Stimulated activated naive B cell treated with anti-CD40 and anti-IgM and Interleukin-4, amounts not matched to agents 10 μg/mL and 1 μg/mL and 100 μg/mL, for 72 hours (primary cell): ENCODE measurements around the gene NIP7.
"Not testable (repeated sequence)": the region's sequence is repeated elsewhere in the genome, so short reads cannot be mapped to it uniquely, and the experiment has no call there.

ENCODE experiments used
- ATAC-seq, 2 donors: fragments of 150-1000 bp; cut with Tn5 transposase; replicated peaks; 2 replicates each; pipeline ENCODE4 v1.10.0; 2021; ENCODE audit warnings: moderate library complexity in 1 of 2
- DNase-seq: peaks from one replicate; pipeline ENCODE4 v3.0.0; 2021
- H3K27ac Mint-ChIP-seq: one replicate; pipeline ENCODE4 v1.8.0; 2022; ENCODE audit warnings: mild to moderate bottlenecking, mixed read lengths
- H3K27me3 Mint-ChIP-seq, 2 donors: one replicate each; pipeline ENCODE4 v1.8.0; 2022; ENCODE audit warnings: mixed read lengths in 2 of 2
- H3K36me3 Mint-ChIP-seq, 2 donors: one replicate each; pipeline ENCODE4 v1.8.0; 2022; ENCODE audit warnings: mixed read lengths in 2 of 2, mild to moderate bottlenecking in 1 of 2
- H3K4me1 Mint-ChIP-seq, 2 donors: one replicate each; pipeline ENCODE4 v1.8.0; 2022; ENCODE audit warnings: mixed read lengths in 2 of 2, mild to moderate bottlenecking in 1 of 2
- H3K4me3 Mint-ChIP-seq, 2 donors: one replicate each; pipeline ENCODE4 v1.8.0; 2022; ENCODE audit warnings: mild to moderate bottlenecking in 2 of 2, mixed read lengths in 2 of 2, moderate library complexity in 1 of 2
- H3K9me3 Mint-ChIP-seq, 2 donors: one replicate each; pipeline ENCODE4 v1.8.0; 2022; ENCODE audit warnings: mixed read lengths in 2 of 2, mild to moderate bottlenecking in 1 of 2

NIP7 gene

DNA sequence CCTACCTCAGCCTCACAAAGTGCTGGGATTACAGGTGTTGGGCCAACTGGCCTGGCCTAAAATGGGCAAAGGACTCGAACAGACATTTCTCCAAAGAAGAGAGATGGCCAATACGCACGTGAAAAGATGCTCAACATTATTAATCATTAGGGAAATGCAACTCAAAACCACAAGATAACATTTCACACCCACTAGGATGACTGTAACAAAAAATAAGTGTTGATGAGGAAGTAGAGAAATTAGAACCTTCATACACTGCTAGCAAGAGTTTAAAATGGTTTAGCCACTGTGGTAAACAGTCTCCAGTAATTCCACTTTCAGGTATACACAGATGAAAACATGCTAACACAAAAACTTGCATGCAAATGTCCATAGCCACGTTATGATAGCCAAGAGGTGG lies 6.4 kb downstream of the NIP7 start:
- ATAC-seq (peak; percentile 76 to 82), DNase-seq (no peak)
- Mint-ChIP-seq H3K27ac (peak overlapping the region; percentile 37), H3K36me3 (peaks cover 32 to 52% of the 10 kb centered on the region in 2 donors), H3K9me3 (no peaks in the 10 kb centered on the region), H3K4me1 (peaks cover 11 to 12% of the 10 kb centered on the region in 2 donors), H3K27me3 (no peaks in the 10 kb centered on the region), H3K4me3 (no peak overlapping the region)

GRCh38 chr16:69346683-69347082 lies 7.1 kb downstream of the NIP7 start:
- H3K4me1 Mint-ChIP-seq = peaks cover 7 to 8% of the 10 kb centered on the region in 2 donors
- H3K27me3 Mint-ChIP-seq = no peaks in the 10 kb centered on the region
- no peak overlapping the region for H3K27ac Mint-ChIP-seq
- no peak overlapping the region for H3K4me3 Mint-ChIP-seq
- H3K9me3 Mint-ChIP-seq = no peaks in the 10 kb centered on the region
- peaks cover 31 to 48% of the 10 kb centered on the region in 2 donors for H3K36me3 Mint-ChIP-seq
- ATAC-seq (no peak), DNase-seq (no peak)

GRCh38 chr16:69348222-69348621 lies 8.7 kb downstream of the NIP7 start:
- Mint-ChIP-seq H3K36me3 (peaks cover 32 to 54% of the 10 kb centered on the region in 2 donors), H3K27ac (no peak overlapping the region), H3K27me3 (no peaks in the 10 kb centered on the region), H3K9me3 (no peaks in the 10 kb centered on the region), H3K4me3 (no peak overlapping the region), H3K4me1 (peaks cover 5 to 8% of the 10 kb centered on the region in 2 donors)
- DNase-seq (no peak), ATAC-seq (no peak)

GRCh38 chr16:69349536-69349935 lies 10.0 kb downstream of the NIP7 start:
- Mint-ChIP-seq H3K27ac (peak overlapping the region; percentile 14), H3K4me3 (no peak overlapping the region), H3K9me3 (no peaks in the 10 kb centered on the region), H3K4me1 (peaks cover 5 to 8% of the 10 kb centered on the region in 2 donors), H3K36me3 (peaks cover 31 to 50% of the 10 kb centered on the region in 2 donors), H3K27me3 (no peaks in the 10 kb centered on the region)
- DNase-seq (no peak), ATAC-seq (no peak)

DNA sequence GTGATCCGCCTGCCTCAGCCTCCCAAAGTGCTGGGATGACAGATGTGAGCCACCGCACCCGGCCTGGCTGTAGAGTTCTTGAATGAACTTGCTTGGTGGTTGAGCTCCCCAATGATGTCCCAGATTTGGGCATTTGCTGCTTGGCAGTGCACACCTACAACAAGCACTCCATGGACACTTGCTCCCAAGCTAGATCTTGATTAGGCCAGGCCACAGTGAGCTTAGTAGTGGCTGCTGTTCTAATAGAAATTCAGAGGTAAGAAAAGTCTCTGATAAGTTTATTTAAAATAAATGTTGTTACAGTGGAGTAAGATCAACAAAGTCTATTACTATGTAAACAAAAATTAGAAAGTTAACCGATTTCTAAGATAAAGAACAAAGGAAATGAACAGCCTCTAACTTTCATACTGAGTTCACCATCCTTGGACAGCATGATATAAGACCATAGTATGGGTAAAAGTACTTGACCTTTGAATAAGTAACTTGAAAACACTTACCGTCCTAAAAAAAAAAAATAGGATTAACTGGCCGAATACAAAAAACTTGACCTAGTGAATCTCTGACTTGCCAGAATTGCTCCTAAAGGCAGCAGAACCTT lies 11.1 kb downstream of the NIP7 start:
- Mint-ChIP-seq H3K4me3 (no peak overlapping the region), H3K27ac (no peak overlapping the region), H3K9me3 (no peaks in the 10 kb centered on the region), H3K4me1 (peaks cover 3 to 7% of the 10 kb centered on the region in 2 donors), H3K36me3 (peaks cover 36 to 50% of the 10 kb centered on the region in 2 donors), H3K27me3 (no peaks in the 10 kb centered on the region)
- ATAC-seq = no peak
- no peak for DNase-seq

DNA sequence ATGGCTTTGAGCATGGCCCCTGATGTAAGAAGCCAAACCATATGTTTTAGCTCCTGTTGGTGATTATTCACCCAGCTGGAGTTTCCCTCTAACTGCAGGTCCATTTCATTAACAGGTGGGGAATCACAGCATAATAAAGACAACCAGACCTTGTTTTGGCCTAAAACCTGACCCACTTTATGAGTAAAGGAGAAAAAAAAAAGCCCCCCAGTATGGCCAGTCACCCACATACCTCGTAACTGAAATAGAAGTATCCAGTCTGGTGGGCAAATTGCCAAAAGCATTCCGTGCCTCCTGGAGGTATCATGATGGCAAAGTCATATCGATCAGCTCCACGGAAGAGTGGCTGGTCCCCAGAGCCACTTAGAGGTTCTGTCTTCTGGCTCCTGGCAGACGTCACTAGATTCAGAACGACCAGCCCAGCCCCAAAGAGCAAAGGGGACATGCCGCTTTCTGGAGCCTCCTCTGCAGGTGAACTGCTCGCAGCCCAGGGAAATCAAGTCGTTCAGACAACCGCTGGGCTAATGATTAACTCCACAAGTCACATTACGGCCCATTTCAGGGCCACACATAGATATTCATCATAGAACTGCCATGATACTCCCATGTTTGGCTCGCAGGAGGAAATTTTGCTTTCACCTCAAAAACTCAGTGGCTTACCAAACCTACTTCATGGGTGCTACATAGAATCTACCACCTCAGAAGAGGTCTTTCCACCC lies 11.9 kb downstream of the NIP7 start, which contains the start of gene TMED6:
TMED6 (minus strand) TSS at position 478 of the 719 bp plus-strand sequence; CDS start at position 445, 33 bp downstream.
- DNase-seq = no peak
- no peaks in the 10 kb centered on the region for H3K9me3 Mint-ChIP-seq
- no peak within 1 kb of the TSS for H3K4me3 Mint-ChIP-seq
- ATAC-seq = no peak
- H3K36me3 Mint-ChIP-seq = peaks cover 39 to 51% of the 10 kb centered on the region in 2 donors
- H3K4me1 Mint-ChIP-seq = peaks cover 0 to 2% of the 10 kb centered on the region in 2 donors
- no peak within 1 kb of the TSS for H3K27ac Mint-ChIP-seq
- H3K27me3 Mint-ChIP-seq = no peaks in the 10 kb centered on the region

DNA sequence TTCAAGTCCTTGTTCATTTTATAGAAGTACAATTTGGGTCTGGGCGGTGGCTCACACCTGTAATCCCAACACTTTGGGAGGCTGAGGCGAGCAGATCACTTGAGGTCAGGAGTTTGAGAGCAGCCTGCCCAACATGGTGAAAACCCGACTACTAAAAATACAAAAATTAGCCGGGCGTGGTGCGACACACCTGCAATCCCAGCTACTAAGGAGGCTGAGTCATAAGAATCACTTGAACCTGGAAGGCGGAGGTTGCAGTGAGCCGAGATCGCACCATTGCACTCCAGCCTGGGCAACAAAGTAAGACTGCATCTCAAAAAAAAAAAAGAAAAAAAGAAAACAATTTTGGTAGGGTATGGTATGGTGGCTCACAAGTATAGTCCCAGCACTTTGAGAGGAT lies 20.5 kb downstream of the NIP7 start:
- not testable (repeated sequence) for H3K4me3 Mint-ChIP-seq, H3K9me3 Mint-ChIP-seq, H3K27me3 Mint-ChIP-seq, DNase-seq, ATAC-seq, H3K27ac Mint-ChIP-seq
- peaks cover 16 to 25% of the 10 kb centered on the region in 2 donors for H3K4me1 Mint-ChIP-seq
- H3K36me3 Mint-ChIP-seq = peaks cover 43 to 57% of the 10 kb centered on the region in 2 donors

GRCh38 chr16:69363281-69363717 lies 23.7 kb downstream of the NIP7 start:
- Mint-ChIP-seq H3K27me3 (no peaks in the 10 kb centered on the region), H3K36me3 (peaks cover 46 to 67% of the 10 kb centered on the region in 2 donors), H3K4me1 (peaks cover 10 to 16% of the 10 kb centered on the region in 2 donors), H3K27ac (peak overlapping the region; percentile 6), H3K4me3 (no peak overlapping the region), H3K9me3 (no peaks in the 10 kb centered on the region)
- ATAC-seq = no peak
- DNase-seq = no peak

- ATAC-seq = no peak
- H3K36me3 Mint-ChIP-seq = peaks cover 49 to 66% of the 10 kb centered on the region in 2 donors
- no peaks in the 10 kb centered on the region for H3K9me3 Mint-ChIP-seq
- DNase-seq = no peak
- H3K27ac Mint-ChIP-seq = no peak overlapping the region
- H3K27me3 Mint-ChIP-seq = no peaks in the 10 kb centered on the region
- H3K4me3 Mint-ChIP-seq = no peak overlapping the region
- peaks cover 10 to 16% of the 10 kb centered on the region in 2 donors for H3K4me1 Mint-ChIP-seq
Measured at GRCh38 chr16:69364088-69364487, 24.5 kb downstream of the NIP7 start.

- no peak overlapping the region for H3K4me3 Mint-ChIP-seq
- H3K4me1 Mint-ChIP-seq = peaks cover 24 to 25% of the 10 kb centered on the region in 2 donors
- no peaks in the 10 kb centered on the region for H3K27me3 Mint-ChIP-seq
- DNase-seq = no peak
- H3K36me3 Mint-ChIP-seq = peaks cover 59 to 71% of the 10 kb centered on the region in 2 donors
- peaks cover 0 to 4% of the 10 kb centered on the region in 2 donors for H3K9me3 Mint-ChIP-seq
- H3K27ac Mint-ChIP-seq = no peak overlapping the region
- no peak for ATAC-seq
Measured at GRCh38 chr16:69365901-69366300, 26.3 kb downstream of the NIP7 start.

DNA sequence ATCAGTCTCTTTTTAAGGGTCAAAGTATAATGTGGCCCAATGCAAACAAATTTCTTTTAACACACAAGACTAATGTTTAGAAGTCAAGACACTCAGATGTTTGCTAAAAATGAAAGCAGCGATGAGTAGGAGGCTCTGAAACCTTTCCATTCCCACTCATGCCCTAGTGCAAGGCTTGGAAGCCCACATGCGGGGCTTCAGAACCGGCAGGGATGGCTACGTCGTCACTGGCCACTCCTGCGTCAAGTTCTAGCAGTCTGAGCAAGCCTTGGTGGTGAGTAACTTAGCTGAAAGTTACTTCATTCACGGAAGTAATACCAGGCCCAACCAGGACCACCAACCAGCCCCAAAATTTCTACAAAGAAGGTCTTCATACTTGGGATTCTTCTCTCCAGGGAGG lies 26.9 kb downstream of the NIP7 start:
- peaks cover 0 to 4% of the 10 kb centered on the region in 2 donors for H3K9me3 Mint-ChIP-seq
- H3K4me1 Mint-ChIP-seq = peaks cover 24 to 27% of the 10 kb centered on the region in 2 donors
- peaks cover 56 to 68% of the 10 kb centered on the region in 2 donors for H3K36me3 Mint-ChIP-seq
- no peaks in the 10 kb centered on the region for H3K27me3 Mint-ChIP-seq
- no peak overlapping the region for H3K4me3 Mint-ChIP-seq
- ATAC-seq (no peak), DNase-seq (no peak)
- H3K27ac Mint-ChIP-seq = peak overlapping the region; percentile 37

GRCh38 chr16:69367980-69368379 lies 28.4 kb downstream of the NIP7 start:
- H3K4me1 Mint-ChIP-seq = peaks cover 21 to 38% of the 10 kb centered on the region in 2 donors
- H3K4me3 Mint-ChIP-seq = no peak overlapping the region
- no peaks in the 10 kb centered on the region for H3K27me3 Mint-ChIP-seq
- peaks cover 54 to 69% of the 10 kb centered on the region in 2 donors for H3K36me3 Mint-ChIP-seq
- DNase-seq (no peak), ATAC-seq (no peak)
- H3K9me3 Mint-ChIP-seq = peaks cover 0 to 4% of the 10 kb centered on the region in 2 donors
- peak overlapping the region; percentile 75 for H3K27ac Mint-ChIP-seq

DNA sequence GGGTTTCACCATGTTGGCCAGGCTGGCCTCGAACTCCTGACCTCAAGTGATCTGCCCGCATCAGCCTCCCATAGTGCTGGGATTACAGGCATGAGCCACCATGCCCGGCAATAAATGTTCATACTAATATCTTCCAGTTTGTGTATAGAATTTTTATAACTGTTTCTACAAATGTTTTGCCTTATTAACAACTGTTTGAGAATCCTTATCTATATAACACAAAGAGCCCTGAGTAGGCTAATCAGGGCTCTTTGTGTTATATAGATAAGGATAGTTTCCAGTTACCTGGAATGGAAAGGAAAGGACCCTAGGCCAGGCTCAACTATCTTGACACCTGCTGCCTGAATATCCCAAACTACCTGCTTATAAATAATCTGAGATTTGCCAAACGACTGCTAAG lies 29.3 kb downstream of the NIP7 start:
- no peak overlapping the region for H3K4me3 Mint-ChIP-seq
- H3K27me3 Mint-ChIP-seq = no peaks in the 10 kb centered on the region
- H3K36me3 Mint-ChIP-seq = peaks cover 50 to 67% of the 10 kb centered on the region in 2 donors
- DNase-seq (no peak), ATAC-seq (no peak)
- peaks cover 29 to 42% of the 10 kb centered on the region in 2 donors for H3K4me1 Mint-ChIP-seq
- H3K27ac Mint-ChIP-seq = peak overlapping the region; percentile 47
- peaks cover 0 to 4% of the 10 kb centered on the region in 2 donors for H3K9me3 Mint-ChIP-seq

GRCh38 chr16:69371564-69371963 lies 32.0 kb downstream of the NIP7 start:
- H3K9me3 Mint-ChIP-seq = peaks cover 0 to 4% of the 10 kb centered on the region in 2 donors
- peaks cover 38 to 54% of the 10 kb centered on the region in 2 donors for H3K36me3 Mint-ChIP-seq
- ATAC-seq (peak; percentile 64 to 67), DNase-seq (no peak)
- H3K27ac Mint-ChIP-seq = peak overlapping the region; percentile 93
- peaks cover 25 to 42% of the 10 kb centered on the region in 2 donors for H3K4me1 Mint-ChIP-seq
- H3K4me3 Mint-ChIP-seq = peak overlapping the region in 1 of 2 donors; percentile 48
- no peaks in the 10 kb centered on the region for H3K27me3 Mint-ChIP-seq

DNA sequence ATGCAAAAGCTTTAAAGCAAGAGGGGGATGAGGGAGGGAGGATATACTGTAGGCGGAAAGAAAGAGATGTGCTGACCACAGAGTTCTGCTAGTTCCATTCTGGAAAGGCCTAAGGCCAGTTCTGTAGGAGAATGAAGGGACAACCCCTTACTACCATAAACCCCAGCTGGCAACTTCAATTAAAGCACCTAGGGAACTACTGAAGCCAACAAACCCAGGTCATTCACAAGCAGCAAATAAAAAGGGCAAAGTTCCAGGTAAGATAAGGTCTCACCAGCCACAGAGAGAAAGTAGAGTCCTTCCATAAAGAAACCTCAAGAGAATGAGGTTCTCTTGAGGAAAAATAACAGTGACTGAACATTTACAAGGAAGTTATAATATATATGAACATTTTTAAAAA lies 33.4 kb downstream of the NIP7 start:
- peaks cover 0 to 4% of the 10 kb centered on the region in 2 donors for H3K9me3 Mint-ChIP-seq
- H3K4me3 Mint-ChIP-seq = no peak overlapping the region
- DNase-seq = no peak
- no peak for ATAC-seq
- H3K4me1 Mint-ChIP-seq = peaks cover 24 to 46% of the 10 kb centered on the region in 2 donors
- H3K27ac Mint-ChIP-seq = peak overlapping the region; percentile 83
- no peaks in the 10 kb centered on the region for H3K27me3 Mint-ChIP-seq
- peaks cover 39 to 53% of the 10 kb centered on the region in 2 donors for H3K36me3 Mint-ChIP-seq
